HCT116 (cell line): ENCODE results near the gene CRYBG3. TPM values are rescaled to one million over a fixed set of nuclear protein-coding genes. Genes with fewer than 3 reads are reported as not detected.

Experiments
- ATAC-seq: fragments of 200-7000 bp; cut with Tn5 transposase; 2 replicates; pipeline ENCODE4 v1.9.1; 2020; ENCODE audit warnings: mild to moderate bottlenecking, moderate library complexity
- BruUV-seq: library from RNA; stranded (reverse); fragments of 400-500 nt; replicated peaks from 2 replicates; lab custom pipeline; 2021; lab: Mats Ljungman, UMichigan
- CTCF ChIA-PET: fragments of 300-600 bp; sonication (Branson Sonifier 250); formaldehyde crosslinking; loops from one replicate; lab custom pipeline; 2021; ENCODE audit warnings: antibody characterized with exemption; lab: Charles Lee
- POLR2A ChIA-PET: fragments of 300-600, 350-600 bp; sonication (Branson Sonifier 250); formaldehyde crosslinking; loops from one replicate; lab custom pipeline; 2021; ENCODE audit warnings: antibody characterized with exemption; lab: Charles Lee
- RAD21 ChIA-PET, 2 experiments: fragments of 300-600 bp; sonication (Branson Sonifier 250); formaldehyde crosslinking; loops; one replicate each; lab custom pipeline; 2023; ENCODE audit warnings: low total read pairs in 2 of 2; ENCODE audit not compliant: uncharacterized antibody in 2 of 2, unreplicated experiment in 2 of 2, low non-redundant PET in 1 of 2; lab: Charles Lee
- DNase-seq: peaks from one replicate; pipeline ENCODE4 v3.0.0-alpha.2; 2010; ENCODE audit warnings: low read depth, low spot score
- H2AFZ ChIP-seq: fragments of 200-600 bp; shearing (Covaris generic), sonication (generic); 2 replicates; pipeline ENCODE4 v1.6.1; 2017; ENCODE audit warnings: low read depth, mixed run types, mixed read lengths, antibody characterized with exemption, low read length; ENCODE audit not compliant: poor library complexity, severe bottlenecking
- H3K27ac ChIP-seq: 2 replicates; pipeline ENCODE4 v1.5.1; 2012; ENCODE audit warnings: low read depth, low read length
- H3K27me3 ChIP-seq: fragments of 200-600 bp; sonication (generic); 2 replicates; pipeline ENCODE4 v1.6.1; 2016; ENCODE audit warnings: mixed run types, low read length, mixed read lengths; ENCODE audit not compliant: insufficient read depth
- H3K36me3 ChIP-seq, 2 experiments: fragments of 200-500 bp in 1 of 2; fragments of 200-600 bp in 1 of 2; sonication (Bioruptor generic) in 1 of 2; sonication (generic) in 1 of 2; 2 replicates each; pipeline versions ENCODE4 v1.5.1 to v1.6.1; 2014 to 2016; ENCODE audit warnings: low read length in 2 of 2, inconsistent platforms in 1 of 2, mixed read lengths in 1 of 2, mixed run types in 1 of 2; ENCODE audit not compliant: insufficient read depth in 2 of 2, control insufficient read depth in 1 of 2
- H3K4me1 ChIP-seq, 2 experiments: fragments of 200-600 bp in 1 of 2; sonication (generic) in 1 of 2; 2 replicates each; pipeline versions ENCODE4 v1.5.1 to v1.6.1; 2012 to 2017; ENCODE audit warnings: low read length in 2 of 2, inconsistent platforms in 1 of 2, mild to moderate bottlenecking in 1 of 2, mixed read lengths in 1 of 2, mixed run types in 1 of 2, moderate library complexity in 1 of 2; ENCODE audit not compliant: insufficient read depth in 2 of 2, control insufficient read depth in 1 of 2
- H3K4me2 ChIP-seq: fragments of 200-600 bp; sonication (generic); 2 replicates; pipeline ENCODE4 v1.6.1; 2017; ENCODE audit warnings: mixed run types, low read length, mixed read lengths
- H3K4me3 ChIP-seq, 2 experiments: fragments of 200-600 bp in 1 of 2; sonication (generic) in 1 of 2; replicated peaks in 1 of 2; 2 replicates each; pipeline ENCODE4 v1.5.1; 2011 to 2016; ENCODE audit warnings: low read length in 2 of 2, control low read depth in 1 of 2, low read depth in 1 of 2, mild to moderate bottlenecking in 1 of 2, mixed read lengths in 1 of 2, mixed run types in 1 of 2
- H3K79me2 ChIP-seq: fragments of 200-600 bp; sonication (generic); 2 replicates; pipeline ENCODE4 v1.6.1; 2017; ENCODE audit warnings: mild to moderate bottlenecking, mixed run types, low read length, moderate library complexity, mixed read lengths; ENCODE audit not compliant: insufficient read depth
- H3K9ac ChIP-seq: fragments of 200-600 bp; sonication (generic); 2 replicates; pipeline ENCODE4 v1.6.1; 2016; ENCODE audit warnings: low read length, mixed read lengths
- H3K9me2 ChIP-seq: fragments of 200-600 bp; sonication (generic), shearing (Covaris generic); 2 replicates; pipeline ENCODE4 v1.6.1; 2017; ENCODE audit warnings: mixed run types, mild to moderate bottlenecking, moderate library complexity; ENCODE audit not compliant: insufficient read depth
- H3K9me3 ChIP-seq, 2 experiments: fragments of 200-500 bp in 1 of 2; fragments of 200-600 bp in 1 of 2; sonication (Bioruptor generic) in 1 of 2; sonication (generic) in 1 of 2; 2 replicates each; pipeline ENCODE4 v1.6.1; 2014 to 2017; ENCODE audit warnings: low read length in 2 of 2, mixed read lengths in 2 of 2, inconsistent platforms in 1 of 2, low read depth in 1 of 2, mild to moderate bottlenecking in 1 of 2, mixed run types in 1 of 2, moderate library complexity in 1 of 2; ENCODE audit not compliant: control insufficient read depth in 1 of 2, insufficient read depth in 1 of 2
- H4K20me1 ChIP-seq: fragments of 200-600 bp; sonication (generic), shearing (Covaris generic); 2 replicates; pipeline ENCODE4 v1.6.1; 2017; ENCODE audit warnings: mixed run types, mild to moderate bottlenecking, moderate library complexity; ENCODE audit not compliant: insufficient read depth
- CBX3 ChIP-seq: IDR thresholded peaks from 2 replicates; pipeline ENCODE4 v1.6.1; 2012; ENCODE audit warnings: low read depth
- CEBPB ChIP-seq: IDR thresholded peaks from 2 replicates; pipeline ENCODE4 v1.6.1; 2012; ENCODE audit warnings: low read depth
- CTCF ChIP-seq, 3 experiments: fragments of 200-600 bp in 1 of 3; sonication (generic) in 1 of 3; IDR thresholded peaks in 2 of 3; conservative IDR thresholded peaks in 1 of 3; 2 replicates each; pipeline ENCODE4 v1.5.1; 2012 to 2017; ENCODE audit warnings: low read depth in 2 of 3, low read length in 2 of 3, antibody characterized with exemption in 1 of 3, borderline replicate concordance in 1 of 3, control low read depth in 1 of 3, mild to moderate bottlenecking in 1 of 3, mixed read lengths in 1 of 3, mixed run types in 1 of 3, moderate library complexity in 1 of 3; ENCODE audit not compliant: insufficient read depth in 1 of 3
- EGR1 ChIP-seq: IDR thresholded peaks from 2 replicates; pipeline ENCODE4 v1.6.1; 2012; ENCODE audit warnings: low read depth
- EZH2 ChIP-seq: fragments of 200-600 bp; sonication (generic); IDR thresholded peaks from 2 replicates; pipeline ENCODE4 v1.6.1; 2017; ENCODE audit warnings: antibody characterized with exemption, mixed run types
- EZH2phosphoT487 ChIP-seq: fragments of 200-600 bp; IDR thresholded peaks from 2 replicates; pipeline ENCODE4 v1.6.1; 2018; ENCODE audit warnings: antibody characterized with exemption, borderline replicate concordance
- JUND ChIP-seq: IDR thresholded peaks from 2 replicates; pipeline ENCODE4 v1.6.1; 2012
- POLR2AphosphoS5 ChIP-seq: IDR thresholded peaks from 2 replicates; pipeline ENCODE4 v1.6.1; 2011; ENCODE audit warnings: mild to moderate bottlenecking, low read depth, low read length, moderate library complexity
- RAD21 ChIP-seq: IDR thresholded peaks from 2 replicates; pipeline ENCODE4 v1.6.1; 2012; ENCODE audit warnings: low read depth, mild to moderate bottlenecking
- SIN3A ChIP-seq: IDR thresholded peaks from 2 replicates; pipeline ENCODE4 v1.6.1; 2012; ENCODE audit warnings: low read depth
- SP1 ChIP-seq: IDR thresholded peaks from 2 replicates; pipeline ENCODE4 v1.6.1; 2012; ENCODE audit warnings: low read depth
- SRF ChIP-seq: IDR thresholded peaks from 2 replicates; pipeline ENCODE4 v1.6.1; 2012; ENCODE audit warnings: low read depth
- TCF7L2 ChIP-seq: IDR thresholded peaks from 2 replicates; pipeline ENCODE4 v1.7.0; 2011; ENCODE audit warnings: borderline replicate concordance, inconsistent platforms; ENCODE audit not compliant: insufficient read depth, insufficient read length; ENCODE audit errors: extremely low read depth
- YY1 ChIP-seq: IDR thresholded peaks from 2 replicates; pipeline ENCODE4 v1.6.1; 2011; ENCODE audit warnings: low read length, low read depth, moderate library complexity, mild to moderate bottlenecking; ENCODE audit not compliant: insufficient replicate concordance; ENCODE audit errors: extremely low read depth
- ZFX ChIP-seq: fragments of 450-650 bp; IDR thresholded peaks from 2 replicates; pipeline ENCODE4 v1.6.1; 2017
- ZNF274 ChIP-seq: fragments of 200-500 bp; sonication (Bioruptor generic); IDR thresholded peaks from 2 replicates; pipeline ENCODE4 v1.6.1; 2014; ENCODE audit warnings: mild to moderate bottlenecking, low read depth, low read length, inconsistent platforms
- intact Hi-C: fragments of 100-400 bp; cut with micrococcal nuclease; formaldehyde crosslinking; loops from 2 replicates; pipeline ENCODE4 v1.10.0; 2022
- total RNA-seq: library from RNA; stranded (reverse); gene quantifications from one replicate; pipeline ENCODE4 v1.2.1, GENCODE V29; 2021; ENCODE audit not compliant: unreplicated experiment
- TF ChIP-seq, protein P1 (sequence below): IDR thresholded peaks from 2 replicates; pipeline ENCODE4 v1.6.1; 2012
- TF ChIP-seq, protein P2 (sequence below): IDR thresholded peaks from 2 replicates; pipeline ENCODE4 v1.6.1; 2011; ENCODE audit warnings: mild to moderate bottlenecking, low read length, moderate library complexity; ENCODE audit not compliant: insufficient replicate concordance; ENCODE audit errors: extremely low read depth
- TF ChIP-seq, protein P3 (sequence below): IDR thresholded peaks from 2 replicates; pipeline ENCODE4 v1.6.1; 2012

Gene CRYBG3
- total RNA-seq, 1 experiment from 2014 or later, result 7.5 TPM

DNA sequence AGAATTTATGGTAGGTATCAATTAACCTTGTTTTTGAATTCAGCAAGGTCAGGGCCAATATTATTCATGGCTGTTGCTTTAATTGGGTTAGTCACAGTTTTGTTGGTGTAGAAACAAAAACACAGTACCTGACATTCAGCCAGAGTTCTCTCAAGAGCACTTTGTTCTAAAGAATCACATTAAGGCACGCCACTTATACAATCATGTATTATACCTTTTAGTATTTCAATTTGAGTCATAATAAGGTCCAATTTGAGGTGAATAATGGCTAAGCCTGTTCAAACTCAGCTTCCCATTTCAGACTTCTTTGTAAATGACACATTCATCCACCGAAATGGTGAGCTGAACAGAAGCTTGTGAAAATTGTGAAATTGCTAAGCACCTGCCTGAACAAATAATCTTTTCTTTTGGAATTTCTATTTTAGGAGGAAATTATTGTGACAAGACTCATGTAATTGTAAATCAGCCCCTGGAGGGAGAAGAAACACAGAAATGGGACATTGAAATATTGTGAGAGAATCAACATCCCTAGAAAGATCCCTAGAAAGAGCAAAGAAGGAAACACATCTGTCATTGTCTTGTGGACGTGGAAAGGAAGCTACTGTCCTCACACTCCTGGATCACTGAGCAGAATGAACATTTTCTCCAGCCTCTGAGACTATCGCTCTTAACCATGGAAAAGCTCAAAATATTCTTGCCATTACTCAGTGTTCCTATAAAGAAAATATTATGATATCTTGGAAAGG is 121.2 kb downstream of the CRYBG3 start:
- H3K36me3 ChIP-seq, result peaks cover 31 to 47% of the 10 kb centered on the region in 2 experiments
- H3K9me2 ChIP-seq, result no peaks in the 10 kb centered on the region
- BruUV-seq, result no TSS peak
- DNase-seq (no peak), ATAC-seq (no peak)
- POLR2A ChIA-PET, result interaction anchor here (0.5 kb wide), 1 partner anchor 310 kb away, joined by 3 read pairs; no protein-coding TSS in a partner anchor
- no peak overlapping the region for H3K9ac ChIP-seq
- no peaks in the 10 kb centered on the region for H3K79me2 ChIP-seq
- H3K4me1 ChIP-seq, result no peaks in the 10 kb centered on the region
- H3K4me2 ChIP-seq, result no peak overlapping the region
- CTCF ChIA-PET, result no interaction called here
- no peaks in the 10 kb centered on the region for H3K9me3 ChIP-seq
- no peak overlapping the region for H2AFZ ChIP-seq
- no peaks in the 10 kb centered on the region for H4K20me1 ChIP-seq
- RAD21 ChIA-PET, result no interaction called here
- TF ChIP-seq CTCF (IDR thresholded peaks at IDR 0.05 in 2 of 3, conservative IDR thresholded peaks at IDR 0.05 in 1 of 3; ENCODE audit: borderline replicate concordance in 1 of 3, insufficient read depth in 1 of 3, low read depth in 2 of 3, low read length in 2 of 3) (no peak), CBX3 (no peak), JUND (no peak), EZH2phosphoT487 (no peak), ZFX (no peak), ZNF274 (no peak), EGR1 (no peak), SP1 (no peak), TCF7L2 (no peak), CEBPB (no peak), POLR2AphosphoS5 (no peak), SRF (no peak), SIN3A (no peak), YY1 (no peak), EZH2 (no peak), RAD21 (no peak)
- TF ChIP-seq, protein P1, sequence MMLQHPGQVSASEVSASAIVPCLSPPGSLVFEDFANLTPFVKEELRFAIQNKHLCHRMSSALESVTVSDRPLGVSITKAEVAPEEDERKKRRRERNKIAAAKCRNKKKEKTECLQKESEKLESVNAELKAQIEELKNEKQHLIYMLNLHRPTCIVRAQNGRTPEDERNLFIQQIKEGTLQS, result no peak
- TF ChIP-seq, protein P2, sequence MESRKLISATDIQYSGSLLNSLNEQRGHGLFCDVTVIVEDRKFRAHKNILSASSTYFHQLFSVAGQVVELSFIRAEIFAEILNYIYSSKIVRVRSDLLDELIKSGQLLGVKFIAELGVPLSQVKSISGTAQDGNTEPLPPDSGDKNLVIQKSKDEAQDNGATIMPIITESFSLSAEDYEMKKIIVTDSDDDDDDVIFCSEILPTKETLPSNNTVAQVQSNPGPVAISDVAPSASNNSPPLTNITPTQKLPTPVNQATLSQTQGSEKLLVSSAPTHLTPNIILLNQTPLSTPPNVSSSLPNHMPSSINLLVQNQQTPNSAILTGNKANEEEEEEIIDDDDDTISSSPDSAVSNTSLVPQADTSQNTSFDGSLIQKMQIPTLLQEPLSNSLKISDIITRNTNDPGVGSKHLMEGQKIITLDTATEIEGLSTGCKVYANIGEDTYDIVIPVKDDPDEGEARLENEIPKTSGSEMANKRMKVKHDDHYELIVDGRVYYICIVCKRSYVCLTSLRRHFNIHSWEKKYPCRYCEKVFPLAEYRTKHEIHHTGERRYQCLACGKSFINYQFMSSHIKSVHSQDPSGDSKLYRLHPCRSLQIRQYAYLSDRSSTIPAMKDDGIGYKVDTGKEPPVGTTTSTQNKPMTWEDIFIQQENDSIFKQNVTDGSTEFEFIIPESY, result no peak
- TF ChIP-seq, protein P3, sequence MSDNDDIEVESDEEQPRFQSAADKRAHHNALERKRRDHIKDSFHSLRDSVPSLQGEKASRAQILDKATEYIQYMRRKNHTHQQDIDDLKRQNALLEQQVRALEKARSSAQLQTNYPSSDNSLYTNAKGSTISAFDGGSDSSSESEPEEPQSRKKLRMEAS, result no peak
- H3K4me3 ChIP-seq, result no peak overlapping the region
- no peaks in the 10 kb centered on the region for H3K27me3 ChIP-seq
- no peak overlapping the region for H3K27ac ChIP-seq
- intact Hi-C loops, result no loop called here
